Activated T-helper 1 cell treated with anti-CD3 and anti-CD28 coated beads, Interleukin-12 subunit alpha, Interleukin-12 subunit beta, Interleukin-2, Interleukin-4 antibody, amounts not matched to agents 30 ng/mL and 10 ng/mL and 1 ng/mL, durations not matched to agents 14 hours and 24 hours and 36 hours (primary cell): Measurements from ENCODE around the gene DCAF6. TPM values are rescaled to one million over a fixed set of nuclear protein-coding genes. Genes with fewer than 3 reads are reported as not detected.

Experiments used
- DNase-seq: peaks from one replicate; pipeline ENCODE4 v3.0.0; 2021; ENCODE audit warnings: low spot score
- H3K27ac Mint-ChIP-seq: one replicate; pipeline ENCODE4 v1.8.0; 2021; ENCODE audit warnings: mild to moderate bottlenecking, mixed read lengths
- H3K27me3 Mint-ChIP-seq: one replicate; pipeline ENCODE4 v1.8.0; 2022; ENCODE audit warnings: mild to moderate bottlenecking, moderate library complexity, mixed read lengths; ENCODE audit not compliant: insufficient read depth
- H3K36me3 Mint-ChIP-seq: one replicate; pipeline ENCODE4 v1.8.0; 2021; ENCODE audit warnings: low read depth, mixed read lengths
- H3K4me1 Mint-ChIP-seq: one replicate; pipeline ENCODE4 v1.8.0; 2021; ENCODE audit warnings: low read depth, mixed read lengths
- H3K4me3 Mint-ChIP-seq: one replicate; pipeline ENCODE4 v1.8.0; 2021; ENCODE audit warnings: mild to moderate bottlenecking, moderate library complexity, mixed read lengths
- H3K9me3 Mint-ChIP-seq: one replicate; pipeline ENCODE4 v1.8.0; 2021; ENCODE audit warnings: mixed read lengths
- intact Hi-C: fragments of 100-400 bp; cut with micrococcal nuclease; formaldehyde crosslinking; loops from one replicate; pipeline ENCODE4 v1.15.1; 2024
- total RNA-seq: library from RNA; stranded (reverse); gene quantifications from 2 replicates; pipeline ENCODE4 v1.2.3, GENCODE V29; 2022

DCAF6 gene
- total RNA-seq, 1 donor from 2014 or later = 20.9 TPM

DNA sequence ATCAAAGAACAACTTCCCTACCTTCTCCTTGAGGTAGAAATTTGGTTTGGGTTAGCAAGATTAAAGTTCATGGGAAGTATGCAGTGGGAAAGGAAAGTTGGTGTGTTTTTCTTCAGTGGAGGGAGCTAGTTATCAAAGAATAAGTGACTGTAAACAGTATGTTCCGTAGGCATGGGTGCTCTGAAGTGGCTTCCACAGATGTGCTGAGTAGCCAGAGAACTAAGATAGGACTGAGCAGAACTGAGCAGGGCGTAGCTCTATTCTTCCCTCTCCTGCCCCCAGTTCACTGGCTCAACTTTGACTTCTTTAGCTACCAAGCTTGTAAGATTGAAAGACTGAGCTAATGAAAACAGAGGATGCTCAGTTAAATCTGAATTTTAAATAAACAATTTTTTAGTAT, 26.0 kb upstream of the DCAF6 start:
- peaks cover 3% of the 10 kb centered on the region for H3K36me3 Mint-ChIP-seq
- intact Hi-C loops = no loop called here
- no peak for DNase-seq
- H3K4me1 Mint-ChIP-seq = no peaks in the 10 kb centered on the region
- H3K27me3 Mint-ChIP-seq = peaks cover 4% of the 10 kb centered on the region
- peaks cover 11% of the 10 kb centered on the region for H3K9me3 Mint-ChIP-seq
- no peak overlapping the region for H3K27ac Mint-ChIP-seq
- H3K4me3 Mint-ChIP-seq = no peak overlapping the region

DNA sequence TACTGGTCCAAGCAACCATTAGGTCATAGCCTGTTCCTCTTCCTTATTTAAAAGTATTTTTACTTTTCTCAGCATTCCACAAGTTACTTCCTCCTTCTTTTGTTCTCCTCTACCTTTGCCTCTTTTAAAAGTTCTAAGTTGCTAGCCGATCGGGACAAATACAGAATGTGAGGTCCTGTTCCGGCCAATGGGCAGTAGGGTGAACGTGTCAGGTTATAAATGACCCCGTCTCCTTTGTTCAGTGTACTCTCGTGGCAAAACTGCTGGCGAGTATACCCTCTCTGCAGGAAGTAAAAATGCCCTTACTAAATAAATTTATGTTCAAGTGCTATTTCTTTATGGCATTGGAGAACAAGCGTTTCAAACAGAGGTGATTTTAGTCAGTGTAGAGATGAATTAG, 25.1 kb upstream of the DCAF6 start:
- Mint-ChIP-seq H3K4me3 (no peak overlapping the region), H3K4me1 (no peaks in the 10 kb centered on the region), H3K36me3 (peaks cover 3% of the 10 kb centered on the region), H3K27ac (no peak overlapping the region), H3K27me3 (peaks cover 3% of the 10 kb centered on the region), H3K9me3 (peaks cover 11% of the 10 kb centered on the region)
- intact Hi-C loops = no loop called here
- no peak for DNase-seq

DNA sequence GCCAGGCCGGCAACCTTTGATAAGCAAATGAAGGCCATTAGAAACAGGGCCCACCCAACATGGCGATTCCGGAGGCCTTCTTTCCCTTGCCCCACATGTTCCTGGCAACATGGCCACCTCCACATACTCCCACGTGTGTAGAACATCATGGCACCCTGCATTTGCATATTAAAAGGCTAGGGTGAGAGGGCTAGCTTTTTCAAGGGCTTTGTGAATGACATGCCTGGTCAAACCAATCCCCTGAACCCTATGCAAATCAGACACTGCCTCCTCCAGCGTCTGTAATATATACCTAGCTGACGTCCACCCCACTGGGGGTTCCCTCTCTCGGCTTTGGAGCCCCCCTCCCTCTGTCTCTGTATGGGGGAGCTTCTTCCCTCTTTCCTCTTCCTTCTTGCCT, 24.2 kb upstream of the DCAF6 start:
- intact Hi-C loops = no loop called here
- Mint-ChIP-seq H3K9me3 (peaks cover 11% of the 10 kb centered on the region), H3K27ac (no peak overlapping the region), H3K4me3 (no peak overlapping the region), H3K36me3 (peaks cover 8% of the 10 kb centered on the region), H3K4me1 (no peaks in the 10 kb centered on the region), H3K27me3 (no peaks in the 10 kb centered on the region)
- no peak for DNase-seq

DNA sequence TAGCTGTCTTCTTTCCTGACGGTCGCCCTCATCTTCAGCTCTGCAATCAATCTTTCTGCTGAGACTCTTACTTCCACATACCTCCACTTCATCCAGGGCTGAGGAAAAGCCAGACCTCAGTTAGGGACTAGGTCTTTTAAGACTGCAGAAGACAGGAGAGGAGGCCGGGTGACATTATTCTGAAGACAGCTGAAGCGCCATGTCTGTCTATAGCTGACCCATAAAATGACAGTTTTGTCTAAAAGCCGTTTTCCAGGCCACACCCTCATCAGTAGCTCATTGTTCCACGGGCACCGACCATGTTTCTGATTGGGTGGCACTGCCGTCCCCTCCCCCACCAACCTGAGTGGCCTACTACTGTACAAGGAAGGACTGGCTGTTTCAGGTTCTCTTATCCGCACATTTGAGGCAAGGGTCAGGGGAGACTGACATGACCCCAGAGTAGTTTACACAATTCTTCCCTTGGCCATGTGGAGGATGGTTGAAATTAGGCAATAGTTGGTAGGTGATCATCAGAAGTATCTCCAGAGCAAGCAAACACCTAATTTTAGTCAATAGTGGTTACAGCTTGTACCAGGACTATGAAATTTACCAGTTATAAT, 22.5 kb upstream of the DCAF6 start, which contains the start of gene ADCY10:
Gene ADCY10 (minus strand): TSS at position 240 of the 602 bp plus-strand sequence. CDS start 8,994 bp downstream, outside the sequence.
- Mint-ChIP-seq H3K27ac (no peak within 1 kb of the TSS), H3K9me3 (peaks cover 11% of the 10 kb centered on the region), H3K36me3 (peaks cover 8% of the 10 kb centered on the region), H3K27me3 (no peaks in the 10 kb centered on the region), H3K4me3 (no peak within 1 kb of the TSS), H3K4me1 (no peaks in the 10 kb centered on the region)
- intact Hi-C loops = no loop called here
- DNase-seq = no peak

DNA sequence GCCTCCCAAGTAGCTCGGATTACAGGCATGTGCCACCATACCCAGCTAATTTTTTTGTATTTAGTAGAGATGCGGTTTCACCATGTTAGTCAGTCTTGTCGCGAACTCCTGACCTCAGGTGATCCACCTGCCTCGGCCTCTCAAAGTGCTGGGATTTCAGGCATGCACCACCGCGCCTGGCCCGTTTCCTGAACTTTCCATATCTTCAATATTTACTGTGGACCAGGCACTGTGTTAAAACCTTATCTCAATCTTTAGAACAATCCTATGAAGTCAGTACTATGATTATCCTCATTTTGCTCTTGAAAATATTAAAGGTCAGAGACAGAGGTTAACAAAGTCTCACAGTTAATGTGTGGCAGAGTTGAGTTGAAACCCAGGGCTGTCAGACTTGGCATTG, 20.9 kb upstream of the DCAF6 start:
- no peak overlapping the region for H3K4me3 Mint-ChIP-seq
- no peak overlapping the region for H3K27ac Mint-ChIP-seq
- no peaks in the 10 kb centered on the region for H3K4me1 Mint-ChIP-seq
- H3K9me3 Mint-ChIP-seq = no peaks in the 10 kb centered on the region
- H3K27me3 Mint-ChIP-seq = no peaks in the 10 kb centered on the region
- intact Hi-C loops = no loop called here
- peaks cover 8% of the 10 kb centered on the region for H3K36me3 Mint-ChIP-seq
- no peak for DNase-seq

DNA sequence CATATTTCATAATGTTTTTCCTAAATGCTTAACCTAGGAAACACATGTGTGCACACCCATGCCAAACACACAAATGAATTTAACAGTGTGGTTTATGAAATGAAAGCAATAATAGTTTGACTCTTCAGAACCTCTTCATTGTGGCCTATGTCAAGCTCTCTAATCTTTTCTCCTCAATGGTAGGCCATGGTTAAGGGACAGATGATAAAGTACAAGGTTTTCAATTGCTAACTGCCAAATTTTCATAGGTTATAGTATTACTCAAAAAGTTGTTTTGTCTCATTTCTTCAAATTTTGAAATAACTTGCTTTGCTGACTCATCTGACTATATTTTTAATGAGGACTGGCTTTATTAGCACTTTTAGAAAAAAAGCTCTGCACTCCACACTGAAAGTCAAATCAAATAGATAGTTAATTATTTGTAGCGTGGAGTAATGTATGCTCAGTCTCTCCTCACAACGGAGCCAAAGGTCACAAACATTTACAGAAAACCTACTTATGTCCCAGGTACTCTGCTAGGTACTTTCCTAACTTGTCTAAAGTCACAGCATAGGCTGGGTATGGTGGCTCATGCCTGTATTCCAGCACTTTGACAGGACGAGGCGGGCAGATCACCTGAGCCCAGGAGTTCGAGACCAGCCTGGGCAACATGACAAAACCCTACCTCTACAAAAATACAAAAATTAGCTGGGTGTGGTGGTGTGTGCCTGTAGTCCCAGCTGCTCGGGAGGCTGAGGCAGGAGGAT, 19.5 kb upstream of the DCAF6 start:
- Mint-ChIP-seq H3K36me3 (peaks cover 8% of the 10 kb centered on the region), H3K9me3 (no peaks in the 10 kb centered on the region), H3K27ac (no peak overlapping the region), H3K27me3 (no peaks in the 10 kb centered on the region), H3K4me3 (no peak overlapping the region), H3K4me1 (no peaks in the 10 kb centered on the region)
- intact Hi-C loops = no loop called here
- DNase-seq = no peak

DNA sequence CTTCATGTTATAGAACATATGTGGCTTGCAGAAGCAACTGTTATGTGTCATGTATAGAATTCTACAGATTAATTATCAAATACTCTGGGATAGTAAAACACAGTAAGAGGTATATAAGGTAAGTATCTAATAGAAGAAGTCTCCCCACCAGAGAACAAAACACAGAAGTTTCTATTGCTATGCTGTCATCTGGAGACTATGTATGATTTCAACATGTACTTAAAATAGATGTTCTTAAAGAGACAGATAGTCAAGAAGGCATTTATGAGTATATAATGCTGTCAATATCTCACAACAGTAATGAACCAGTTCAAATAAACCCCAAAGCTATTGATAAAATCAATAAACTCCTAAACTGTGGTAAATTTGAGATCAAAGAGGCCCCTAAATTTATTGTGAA, 14.5 kb upstream of the DCAF6 start:
- Mint-ChIP-seq H3K36me3 (peaks cover 4% of the 10 kb centered on the region), H3K27me3 (no peaks in the 10 kb centered on the region), H3K4me1 (no peaks in the 10 kb centered on the region), H3K4me3 (no peak overlapping the region), H3K27ac (no peak overlapping the region), H3K9me3 (no peaks in the 10 kb centered on the region)
- DNase-seq = no peak
- intact Hi-C loops = no loop called here

DNA sequence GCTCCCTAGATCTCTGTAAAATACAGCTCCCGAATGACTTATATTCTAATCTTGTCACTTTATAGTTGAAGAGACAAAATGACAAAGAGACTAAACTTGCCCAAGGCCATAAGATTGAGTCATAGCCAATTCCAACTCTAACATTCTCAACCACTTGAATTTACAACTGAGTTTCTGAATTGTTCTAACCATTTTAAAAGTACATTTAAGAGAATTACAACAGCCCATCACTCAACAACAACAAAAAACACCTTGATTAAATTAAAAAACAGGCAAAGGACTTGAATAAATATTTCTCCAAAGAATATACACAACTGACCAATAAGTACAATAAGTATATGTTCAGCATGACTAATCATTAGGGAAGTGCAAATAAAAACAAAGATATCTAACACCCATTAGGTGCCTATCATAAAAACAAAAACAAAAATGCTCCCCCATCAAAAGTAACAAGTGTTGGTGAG, 13.8 kb upstream of the DCAF6 start:
- Mint-ChIP-seq H3K4me3 (no peak overlapping the region), H3K4me1 (no peaks in the 10 kb centered on the region), H3K36me3 (peaks cover 3% of the 10 kb centered on the region), H3K9me3 (no peaks in the 10 kb centered on the region), H3K27ac (no peak overlapping the region), H3K27me3 (no peaks in the 10 kb centered on the region)
- intact Hi-C loops = no loop called here
- no peak for DNase-seq

DNA sequence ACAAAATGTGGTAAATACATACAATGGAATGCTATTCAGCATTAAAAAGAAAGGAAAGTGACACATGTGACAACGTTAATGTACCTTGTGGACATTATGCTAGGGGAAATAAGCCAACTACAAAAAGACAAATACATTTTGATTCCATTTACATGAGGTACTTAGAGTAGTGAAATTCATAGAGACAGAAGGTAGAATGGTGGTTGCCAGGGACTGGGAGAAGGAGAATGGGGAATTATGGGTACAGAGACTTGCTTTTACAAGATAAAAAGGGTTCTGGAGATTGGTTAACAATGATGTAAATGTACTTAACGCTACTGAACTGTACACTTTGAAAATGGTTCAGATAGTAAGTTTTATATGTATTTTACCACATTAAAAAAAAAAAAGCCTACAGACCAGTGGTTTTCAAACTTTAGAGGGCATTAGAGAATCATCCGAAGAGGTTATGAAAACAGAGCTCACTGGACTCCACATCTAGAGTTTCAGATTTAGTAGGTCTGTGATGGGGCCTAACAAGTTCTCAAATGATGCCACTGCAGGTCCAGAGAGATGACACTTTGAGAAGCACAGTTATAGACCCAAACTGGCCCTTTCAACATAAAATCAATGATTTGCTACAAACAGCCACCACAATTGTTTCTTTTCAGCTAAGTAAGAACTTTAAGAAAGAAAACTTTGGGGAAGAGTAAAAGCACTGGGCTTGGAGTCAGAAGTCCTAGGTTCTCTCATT, 13.0 kb upstream of the DCAF6 start:
- Mint-ChIP-seq H3K4me1 (no peaks in the 10 kb centered on the region), H3K4me3 (no peak overlapping the region), H3K9me3 (no peaks in the 10 kb centered on the region), H3K27ac (no peak overlapping the region), H3K36me3 (peaks cover 3% of the 10 kb centered on the region), H3K27me3 (no peaks in the 10 kb centered on the region)
- DNase-seq = no peak
- intact Hi-C loops = no loop called here

DNA sequence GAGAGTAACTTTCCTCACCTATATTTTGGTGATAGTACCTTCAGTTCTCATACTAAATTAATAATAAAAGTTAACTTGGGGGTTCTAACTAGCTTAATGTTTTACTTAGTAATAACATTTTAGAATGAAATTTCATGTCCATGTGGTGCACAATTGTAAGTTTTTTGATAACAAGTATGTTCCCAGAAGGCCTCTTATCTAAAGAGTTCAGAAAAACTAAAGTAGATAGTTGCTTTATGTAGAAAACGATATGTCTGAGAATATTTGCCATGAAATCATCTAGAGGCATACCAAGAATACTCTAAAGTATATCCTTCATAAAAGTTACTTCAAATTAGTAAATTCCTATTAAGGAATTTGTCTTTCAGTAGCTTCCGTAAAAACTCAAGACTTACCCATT, 12.4 kb upstream of the DCAF6 start:
- intact Hi-C loops = no loop called here
- Mint-ChIP-seq H3K4me3 (no peak overlapping the region), H3K36me3 (peaks cover 3% of the 10 kb centered on the region), H3K9me3 (no peaks in the 10 kb centered on the region), H3K27ac (no peak overlapping the region), H3K27me3 (no peaks in the 10 kb centered on the region), H3K4me1 (no peaks in the 10 kb centered on the region)
- no peak for DNase-seq

DNA sequence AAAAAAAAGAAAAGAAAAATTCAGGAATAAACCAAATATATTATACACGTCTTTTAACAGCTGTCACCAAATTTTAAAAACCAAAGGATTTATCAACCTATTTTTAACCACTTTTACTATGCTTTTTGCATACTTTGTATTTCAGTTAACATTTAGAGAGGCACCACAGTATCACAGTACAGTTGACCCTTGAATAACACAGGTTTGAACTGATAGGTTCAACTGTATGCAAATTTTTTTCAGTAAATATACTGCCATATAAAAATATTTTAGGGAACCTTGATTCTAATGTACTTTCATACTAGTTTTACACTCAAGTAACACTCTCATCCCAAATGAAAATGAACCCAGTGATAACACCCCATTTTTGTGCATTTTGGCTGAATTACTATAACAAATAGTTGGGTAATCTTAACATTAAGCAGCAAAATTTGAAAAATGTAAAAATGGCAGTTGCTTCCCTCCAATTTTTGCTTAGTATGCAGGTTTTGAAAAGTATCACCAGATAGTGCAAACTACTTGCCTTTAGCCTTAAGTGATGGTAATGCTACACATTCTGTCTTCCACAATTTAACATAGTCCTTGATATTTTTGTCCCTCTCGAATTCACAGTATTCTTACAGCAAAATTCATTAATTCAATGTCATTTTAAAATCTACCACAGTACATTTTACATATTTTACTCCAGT, 11.8 kb upstream of the DCAF6 start:
- intact Hi-C loops = no loop called here
- Mint-ChIP-seq H3K36me3 (peaks cover 3% of the 10 kb centered on the region), H3K4me3 (no peak overlapping the region), H3K4me1 (no peaks in the 10 kb centered on the region), H3K9me3 (no peaks in the 10 kb centered on the region), H3K27ac (no peak overlapping the region), H3K27me3 (no peaks in the 10 kb centered on the region)
- DNase-seq = no peak

DNA sequence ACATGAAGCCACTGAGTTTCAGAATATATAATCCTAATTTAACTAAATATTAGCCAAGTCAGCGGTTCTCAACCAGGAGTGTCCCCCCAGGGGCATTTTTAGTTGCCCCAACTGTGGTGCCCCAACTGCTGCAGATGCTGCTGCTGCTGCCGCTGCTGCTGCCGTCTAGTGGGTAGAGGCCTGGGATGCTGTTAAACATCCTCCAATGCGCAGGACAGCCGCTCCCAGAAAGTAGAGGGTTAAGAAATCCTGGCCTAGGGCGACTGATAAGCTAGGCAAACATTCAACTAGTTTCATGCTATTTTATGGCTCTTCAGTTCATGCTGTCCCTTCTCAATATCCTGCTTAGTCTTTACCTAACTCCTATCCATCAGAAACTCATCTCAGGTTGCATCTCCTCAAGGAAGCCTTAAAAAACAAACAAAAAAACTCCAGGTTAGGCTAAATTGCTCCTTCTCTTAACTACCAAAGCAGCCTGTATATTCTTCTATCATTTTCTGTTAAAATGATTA, 9.9 kb upstream of the DCAF6 start:
- intact Hi-C loops = no loop called here
- peaks cover 3% of the 10 kb centered on the region for H3K36me3 Mint-ChIP-seq
- no peak overlapping the region for H3K4me3 Mint-ChIP-seq
- no peak overlapping the region for H3K27ac Mint-ChIP-seq
- no peak for DNase-seq
- no peaks in the 10 kb centered on the region for H3K27me3 Mint-ChIP-seq
- H3K4me1 Mint-ChIP-seq = no peaks in the 10 kb centered on the region
- H3K9me3 Mint-ChIP-seq = no peaks in the 10 kb centered on the region
